IMR-90 (cell line): Measurements from ENCODE around the gene APOL3. TPM values are rescaled to one million over a fixed set of nuclear protein-coding genes. Genes with fewer than 3 reads are reported as not detected.

Source experiments
- ATAC-seq: fragments of 200-7000 bp; cut with Tn5 transposase; 2 replicates; pipeline ENCODE4 v1.9.1; 2020; ENCODE audit warnings: low read depth, mild to moderate bottlenecking, moderate library complexity
- BruUV-seq: library from RNA; stranded (reverse); fragments of 400-500 nt; replicated peaks from 2 replicates; lab custom pipeline; 2021; lab: Mats Ljungman, UMichigan
- CTCF ChIA-PET: fragments of 300-600 bp; formaldehyde crosslinking; extraction: SDS; loops from one replicate; lab custom pipeline; 2021; ENCODE audit warnings: antibody characterized with exemption; lab: Yijun Ruan, JAX
- POLR2A ChIA-PET: fragments of 300-600 bp; sonication (Branson Sonifier 250); formaldehyde crosslinking; loops from one replicate; lab custom pipeline; 2022; ENCODE audit warnings: antibody characterized with exemption; ENCODE audit not compliant: unreplicated experiment; lab: Charles Lee
- DNase-seq: peaks from one replicate; pipeline ENCODE4 v3.0.0; 2013
- H2AFZ ChIP-seq: replicated peaks from 2 replicates; pipeline ENCODE3; 2013; ENCODE audit warnings: low read length, mild to moderate bottlenecking; ENCODE audit not compliant: poor library complexity
- H2AK5ac ChIP-seq: 2 replicates; pipeline ENCODE4 v1.6.1; 2013; ENCODE audit warnings: low read depth, low read length, inconsistent platforms
- H2AK9ac ChIP-seq: replicated peaks from 2 replicates; pipeline ENCODE3; 2013; ENCODE audit warnings: mild to moderate bottlenecking, low read depth, low read length, moderate library complexity; ENCODE audit not compliant: poor library complexity
- H2BK120ac ChIP-seq: 2 replicates; pipeline ENCODE4 v1.6.1; 2013; ENCODE audit warnings: low read depth, low read length, inconsistent platforms
- H2BK15ac ChIP-seq: 3 replicates; pipeline ENCODE4 v1.6.1; 2013; ENCODE audit warnings: low read depth, low read length, inconsistent platforms
- H2BK20ac ChIP-seq: 2 replicates; pipeline ENCODE4 v1.6.1; 2013; ENCODE audit warnings: low read depth, mild to moderate bottlenecking, inconsistent platforms, low read length, moderate library complexity
- H2BK5ac ChIP-seq: 2 replicates; pipeline ENCODE4 v1.6.1; 2013; ENCODE audit warnings: mild to moderate bottlenecking, low read depth, low read length, inconsistent platforms; ENCODE audit not compliant: poor library complexity, severe bottlenecking
- H3K14ac ChIP-seq: replicated peaks from 2 replicates; pipeline ENCODE4 v1.6.1; 2013; ENCODE audit warnings: low read depth, low read length, inconsistent platforms
- H3K18ac ChIP-seq: 2 replicates; pipeline ENCODE4 v1.6.1; 2013; ENCODE audit warnings: low read depth, low read length, control low read depth
- H3K23ac ChIP-seq: 2 replicates; pipeline ENCODE4 v1.6.1; 2013; ENCODE audit warnings: low read depth, low read length, inconsistent platforms
- H3K27ac ChIP-seq: 2 replicates; pipeline ENCODE4 v1.5.1; 2013; ENCODE audit warnings: mild to moderate bottlenecking, control low read depth, low read length; ENCODE audit not compliant: insufficient read depth
- H3K27me3 ChIP-seq: 2 replicates; pipeline ENCODE4 v1.6.1; 2013; ENCODE audit warnings: low read length; ENCODE audit not compliant: control insufficient read depth, insufficient read depth
- H3K36me3 ChIP-seq: 2 replicates; pipeline ENCODE4 v1.6.1; 2013; ENCODE audit warnings: low read length, mixed read lengths; ENCODE audit not compliant: control insufficient read depth, insufficient read depth
- H3K4ac ChIP-seq: 2 replicates; pipeline ENCODE4 v1.6.1; 2013; ENCODE audit warnings: low read depth, low read length, inconsistent platforms
- H3K4me1 ChIP-seq: 2 replicates; pipeline ENCODE4 v1.6.1; 2013; ENCODE audit warnings: low read length, mixed read lengths; ENCODE audit not compliant: control insufficient read depth, insufficient read depth
- H3K4me2 ChIP-seq: 2 replicates; pipeline ENCODE4 v1.6.1; 2013; ENCODE audit warnings: low read depth, mild to moderate bottlenecking, control low read depth, low read length, moderate library complexity
- H3K4me3 ChIP-seq: 2 replicates; pipeline ENCODE4 v1.5.1; 2013; ENCODE audit warnings: low read depth, mild to moderate bottlenecking, control low read depth, low read length, moderate library complexity; ENCODE audit not compliant: insufficient read depth
- H3K56ac ChIP-seq: 2 replicates; pipeline ENCODE4 v1.6.1; 2013; ENCODE audit warnings: low read length, inconsistent platforms; ENCODE audit not compliant: insufficient read depth; ENCODE audit errors: extremely low read depth
- H3K79me1 ChIP-seq, 2 experiments: 2 replicates each; pipeline ENCODE4 v1.6.1; 2013; ENCODE audit warnings: low read length in 2 of 2, inconsistent platforms in 1 of 2, low read depth in 1 of 2
- H3K9ac ChIP-seq: 2 replicates; pipeline ENCODE4 v1.6.1; 2013; ENCODE audit warnings: low read depth, low read length, control low read depth
- H3K9me1 ChIP-seq: 2 replicates; pipeline ENCODE4 v1.6.1; 2013; ENCODE audit warnings: low read length, inconsistent platforms; ENCODE audit not compliant: insufficient read depth
- H3K9me3 ChIP-seq: 2 replicates; pipeline ENCODE4 v1.6.1; 2013; ENCODE audit warnings: low read length; ENCODE audit not compliant: control insufficient read depth, insufficient read depth
- H4K20me1 ChIP-seq: 2 replicates; pipeline ENCODE4 v1.6.1; 2013; ENCODE audit warnings: low read length, inconsistent platforms; ENCODE audit not compliant: insufficient read depth
- H4K5ac ChIP-seq: 2 replicates; pipeline ENCODE4 v1.6.1; 2013; ENCODE audit warnings: mild to moderate bottlenecking, low read depth, low read length, control low read depth
- H4K8ac ChIP-seq, 2 experiments: 2 replicates each; pipeline ENCODE4 v1.6.1; 2013; ENCODE audit warnings: low read depth in 2 of 2, low read length in 2 of 2, control low read depth in 1 of 2, inconsistent platforms in 1 of 2
- H4K91ac ChIP-seq: 2 replicates; pipeline ENCODE4 v1.6.1; 2013; ENCODE audit warnings: low read depth, low read length, inconsistent platforms; ENCODE audit not compliant: insufficient read depth
- BHLHE40 ChIP-seq: fragments of 150-350 bp; IDR thresholded peaks from 2 replicates; pipeline ENCODE4 v1.6.1; 2016; ENCODE audit warnings: mild to moderate bottlenecking, low read depth, low read length
- CEBPB ChIP-seq: IDR thresholded peaks from 2 replicates; pipeline ENCODE4 v1.6.1; 2012; ENCODE audit warnings: low read depth, low read length, improper control_type of control experiment
- CHD1 ChIP-seq: IDR thresholded peaks from 2 replicates; pipeline ENCODE4 v1.6.1; 2012; ENCODE audit warnings: low read depth, low read length, improper control_type of control experiment
- CTCF ChIP-seq: conservative IDR thresholded peaks from 2 replicates; pipeline ENCODE4 v1.5.1; 2012; ENCODE audit warnings: mild to moderate bottlenecking, low read depth, low read length, improper control_type of control experiment
- ELK1 ChIP-seq: fragments of 150-350 bp; IDR thresholded peaks from 2 replicates; pipeline ENCODE4 v1.6.1; 2016; ENCODE audit warnings: low read depth, mild to moderate bottlenecking, low read length, moderate library complexity, borderline replicate concordance
- FOS ChIP-seq: fragments of 150-350 bp; IDR thresholded peaks from 2 replicates; pipeline ENCODE4 v1.6.1; 2016; ENCODE audit warnings: low read depth, low read length
- MAFK ChIP-seq: IDR thresholded peaks from 2 replicates; pipeline ENCODE4 v1.6.1; 2012; ENCODE audit warnings: low read depth, low read length, improper control_type of control experiment
- MAZ ChIP-seq: IDR thresholded peaks from 2 replicates; pipeline ENCODE4 v1.6.1; 2012; ENCODE audit warnings: low read depth, mild to moderate bottlenecking, low read length, improper control_type of control experiment, moderate library complexity, borderline replicate concordance
- MXI1 ChIP-seq: IDR thresholded peaks from 2 replicates; pipeline ENCODE4 v1.6.1; 2012; ENCODE audit warnings: low read depth, mild to moderate bottlenecking, low read length, moderate library complexity, borderline replicate concordance
- NFE2L2 ChIP-seq: fragments of 150-350 bp; IDR thresholded peaks from 2 replicates; pipeline ENCODE4 v1.6.1; 2016; ENCODE audit warnings: low read depth, mild to moderate bottlenecking, low read length
- POLR2A ChIP-seq: IDR thresholded peaks from 2 replicates; pipeline ENCODE4 v1.6.1; 2012; ENCODE audit warnings: mild to moderate bottlenecking, low read depth, low read length
- RAD21 ChIP-seq: IDR thresholded peaks from 2 replicates; pipeline ENCODE4 v1.6.1; 2012; ENCODE audit warnings: low read length, improper control_type of control experiment
- RCOR1 ChIP-seq: IDR thresholded peaks from 2 replicates; pipeline ENCODE4 v1.6.1; 2012; ENCODE audit warnings: mild to moderate bottlenecking, low read length, improper control_type of control experiment; ENCODE audit not compliant: insufficient replicate concordance
- RFX5 ChIP-seq: IDR thresholded peaks from 2 replicates; pipeline ENCODE4 v1.8.0; 2012; ENCODE audit warnings: low read depth, mild to moderate bottlenecking, low read length, moderate library complexity
- SMC3 ChIP-seq: fragments of 150-350 bp; IDR thresholded peaks from 2 replicates; pipeline ENCODE4 v1.6.1; 2016; ENCODE audit warnings: low read depth, mild to moderate bottlenecking, antibody characterized with exemption, low read length, moderate library complexity
- USF2 ChIP-seq: fragments of 150-350 bp; IDR thresholded peaks from 2 replicates; pipeline ENCODE4 v1.6.1; 2017; ENCODE audit warnings: mild to moderate bottlenecking, antibody characterized with exemption, low read length, low read depth
- WGBS, 2 experiments: methylation state at CpG; one replicate each; pipeline versions ENCODE4 v1.1.5 to v1.1.7; 2013; ENCODE audit warnings: missing lambda C conversion rate in 2 of 2; ENCODE audit not compliant: insufficient read length in 1 of 2; ENCODE audit errors: extremely low coverage in 2 of 2; 5-methylcytosine and 5-hydroxymethylcytosine counted together
- dilution Hi-C: fragments of 300-500 bp; cut with HindIII; formaldehyde crosslinking; loops from one replicate; pipeline ENCODE4 v1.14.3; 2018; ENCODE audit warnings: low sequenced_read_pairs; ENCODE audit not compliant: unreplicated experiment
- in situ Hi-C: fragments of 300-500 bp; cut with MboI; formaldehyde crosslinking; loops from 3 replicates; pipeline ENCODE4 v1.14.3; 2019; ENCODE audit warnings: low sequenced_read_pairs, inconsistent platforms, mixed read lengths
- intact Hi-C: fragments of 100-400 bp; cut with micrococcal nuclease; formaldehyde crosslinking; loops from 2 replicates; pipeline ENCODE4 v1.10.0; 2022
- polyA plus RNA-seq, 3 experiments: library from polyadenylated mRNA; depleted of rRNA; stranded (reverse); fragments of >200 nt; gene quantifications; 2 replicates each; pipeline ENCODE4 v1.2.3, GENCODE V29; 2012; ENCODE audit warnings: low replicate concordance in 1 of 3
- total RNA-seq: library from RNA; depleted of rRNA; stranded (reverse); fragments of >200 nt; gene quantifications from 2 replicates; pipeline ENCODE4 v1.2.3, GENCODE V29; 2012

Gene APOL3
- total and polyA plus RNA-seq, 2 of the 4 experiments (the other 2 are of a cell fraction): 1.4 to 2.3 TPM

- H3K18ac ChIP-seq: no peak overlapping the region
- no peak overlapping the region for H3K56ac ChIP-seq
- H2BK5ac ChIP-seq: no peak overlapping the region
- no peak overlapping the region for H3K14ac ChIP-seq
- no peak for DNase-seq
- H2BK20ac ChIP-seq: 0 out of 2 replicates have a peak overlapping the region, but pooled peaks have one; percentile 18
- no peak overlapping the region for H4K91ac ChIP-seq
- peaks cover 7% of the 10 kb centered on the region for H3K4me1 ChIP-seq
- no peak overlapping the region for H3K4me2 ChIP-seq
- no peak overlapping the region for H2BK120ac ChIP-seq
- no TSS peak for BruUV-seq
- intact Hi-C loops (no loop called here), dilution Hi-C loops (no loop called here), in situ Hi-C loops (loop anchor here (10.0 kb wide), 1 partner anchor 292 kb away; the partner anchor contains the start of gene TXN2)
- H3K9me3 ChIP-seq: no peaks in the 10 kb centered on the region
- H2BK15ac ChIP-seq: no peak overlapping the region; the same call in 2 of the 3 replicates
- ChIA-PET CTCF (interaction anchor here (1.3 kb wide), 1 partner anchor 126 kb away, joined by 4 read pairs; no protein-coding TSS in a partner anchor), POLR2A (no interaction called here)
- no peaks in the 10 kb centered on the region for H4K20me1 ChIP-seq
- TF ChIP-seq RCOR1: no peak
- TF ChIP-seq CHD1: no peak
- TF ChIP-seq MAZ: no peak
- no peak for TF ChIP-seq USF2
- TF ChIP-seq MAFK: no peak
- no peak for TF ChIP-seq RAD21
- no peak for TF ChIP-seq CEBPB
- no peak for TF ChIP-seq ELK1
- TF ChIP-seq MXI1: no peak
- TF ChIP-seq SMC3: no peak
- no peak for TF ChIP-seq BHLHE40
- no peak for TF ChIP-seq NFE2L2
- TF ChIP-seq CTCF: no peak
- no peak for TF ChIP-seq RFX5
- TF ChIP-seq FOS: no peak
- no peak for TF ChIP-seq POLR2A
- no peak overlapping the region for H2AK9ac ChIP-seq
- no peak overlapping the region for H3K4ac ChIP-seq
- H3K9me1 ChIP-seq: peaks cover 2% of the 10 kb centered on the region; the same call in 1 of the 2 replicates
- no peak overlapping the region for H4K5ac ChIP-seq
- 20% methylated on average over 1 of the region's 4 CpGs; no CpG with 5 or more reads in 1 of the 2 experiments for WGBS, 2 experiments
- H3K79me1 ChIP-seq: peaks cover 0 to 5% of the 10 kb centered on the region in 2 experiments; a peak in 1 of 4 replicates
- no peak overlapping the region for H2AFZ ChIP-seq
- H3K27ac ChIP-seq: no peak overlapping the region
- no peak overlapping the region for H3K9ac ChIP-seq
- no peaks in the 10 kb centered on the region for H3K36me3 ChIP-seq
- peaks cover 10% of the 10 kb centered on the region; the same call in 1 of the 2 replicates for H3K27me3 ChIP-seq
- no peak for ATAC-seq
- no peak overlapping the region for H3K4me3 ChIP-seq
- no peak overlapping the region for H2AK5ac ChIP-seq
- 0 out of 2 replicates have a peak overlapping the region, but pooled peaks have one; percentile 4 for H3K23ac ChIP-seq
- no peak overlapping the region for H4K8ac ChIP-seq
Observed at GRCh38 chr22:36192542-36192941, 32.0 kb upstream of the APOL3 start.
